Activated CD8-positive, alpha-beta memory T cell treated with anti-CD3 and anti-CD28 coated beads, Interleukin-2, amount 50 U/mL, for 4 hours (primary cell): ENCODE results near the gene NR1I3.

Experiments
- DNase-seq: peaks from one replicate; pipeline ENCODE4 v3.0.0-alpha.2; 2020

Gene NR1I3

GRCh38 chr1:161193561-161194235 lies 44.3 kb downstream of the NR1I3 start:
- DNase-seq, result no peak

DNA sequence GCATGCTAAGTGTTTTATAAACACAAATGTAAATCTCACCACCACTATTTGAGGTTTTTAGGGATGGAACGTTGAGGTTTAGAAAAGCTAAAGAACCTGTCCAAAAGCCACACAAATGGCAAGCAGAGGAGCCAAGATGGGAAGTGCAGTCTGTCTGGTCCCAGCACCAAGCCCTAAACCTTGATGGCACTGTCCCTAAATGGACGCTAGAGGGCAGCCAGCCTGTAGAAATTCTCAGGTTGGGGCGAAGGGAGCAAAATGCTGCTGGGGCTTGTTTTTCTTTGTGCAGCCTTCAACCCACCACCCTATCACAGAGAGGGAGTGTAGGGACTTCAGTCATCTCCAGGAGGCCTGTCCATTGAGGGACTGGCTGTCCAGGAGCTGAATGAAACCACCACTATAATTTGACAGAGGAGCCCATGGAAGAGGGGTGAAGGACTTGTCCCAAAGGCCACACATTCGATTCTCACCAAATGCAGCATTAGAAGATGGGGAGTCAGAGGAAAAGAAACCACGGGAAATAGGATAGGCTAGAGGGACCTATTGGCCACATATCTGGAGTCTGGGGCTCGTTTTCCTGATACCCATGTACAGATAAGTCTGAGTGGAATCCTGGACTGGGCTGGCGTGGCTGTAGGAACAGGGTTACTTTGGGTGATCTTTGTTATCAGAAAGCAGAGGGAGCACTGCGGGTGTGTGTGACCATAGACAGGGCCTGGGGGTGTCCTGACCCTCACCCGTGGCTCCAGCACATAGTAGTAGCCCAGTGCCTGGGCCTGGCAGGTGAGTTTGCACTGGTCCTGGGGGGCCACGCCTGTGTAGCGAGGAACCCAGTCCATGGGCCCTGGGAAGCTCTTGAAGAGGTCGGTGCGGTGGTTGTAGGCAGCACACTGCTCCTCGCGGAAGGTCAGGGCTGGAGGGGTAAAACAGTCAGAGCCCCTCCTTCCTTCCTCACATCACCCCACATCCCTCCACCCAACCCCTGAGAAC lies 45.2 kb downstream of the NR1I3 start:
- DNase-seq, result peak; percentile 61

GRCh38 chr1:161191971-161192370 lies 46.0 kb downstream of the NR1I3 start:
- no peak for DNase-seq

DNA sequence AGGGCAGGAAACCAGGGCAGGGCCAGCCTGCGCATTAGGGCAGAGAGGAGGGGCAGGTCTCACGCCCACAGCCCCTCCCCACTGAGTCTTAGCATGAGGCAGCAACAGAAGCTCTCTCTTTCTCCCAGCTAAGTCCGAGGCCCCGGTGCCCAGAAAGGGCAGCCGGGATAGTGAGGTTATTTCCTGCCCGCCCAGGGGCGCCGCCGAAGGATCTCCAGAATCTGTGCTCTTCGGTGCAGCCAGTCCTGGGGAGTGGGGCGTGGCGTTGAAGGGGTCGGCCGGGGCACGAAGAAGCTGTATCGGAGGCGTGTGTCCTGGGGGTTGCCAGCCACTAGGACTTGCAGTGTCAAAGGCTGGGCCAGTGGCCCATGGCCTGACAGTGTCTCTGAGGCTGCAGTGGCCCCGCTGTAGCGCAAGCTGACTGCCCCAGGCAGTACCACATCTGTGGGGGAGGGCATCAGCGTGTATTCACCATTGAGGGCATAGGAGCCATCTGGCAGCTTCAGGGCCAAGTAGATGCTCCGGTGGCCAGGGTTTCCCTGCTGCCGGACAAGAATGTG lies 47.0 kb downstream of the NR1I3 start:
- no peak for DNase-seq

GRCh38 chr1:161189036-161189435 lies 49.0 kb downstream of the NR1I3 start:
- no peak for DNase-seq

- no peak for DNase-seq
These were observed 49.6 kb downstream of the NR1I3 start for GRCh38 chr1:161188381-161188780.

DNA sequence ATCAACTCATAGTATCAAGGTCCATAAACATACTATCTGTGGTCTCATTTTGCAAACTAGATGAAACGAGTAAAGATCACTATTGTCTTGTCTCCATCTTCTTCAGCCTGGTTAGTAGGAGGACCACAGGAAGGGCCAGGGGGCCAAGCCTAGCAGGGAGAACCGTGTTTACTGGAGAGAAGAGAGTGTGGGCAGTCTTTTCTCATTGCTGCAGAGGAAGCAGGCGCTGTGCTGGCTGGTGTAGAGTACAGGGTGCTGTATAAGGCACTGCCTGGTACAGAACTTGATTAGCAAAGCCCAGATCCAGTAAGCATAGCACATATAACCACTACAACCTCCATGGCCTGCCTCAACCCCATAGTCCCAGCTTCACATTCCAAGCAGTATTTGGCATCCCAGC lies 50.7 kb downstream of the NR1I3 start:
- DNase-seq, result no peak

- no peak for DNase-seq
These were observed 52.2 kb downstream of the NR1I3 start for GRCh38 chr1:161185732-161186311.

GRCh38 chr1:161185282-161185682 lies 52.7 kb downstream of the NR1I3 start:
- DNase-seq, result peak; percentile 62

GRCh38 chr1:161182214-161182613 lies 55.8 kb downstream of the NR1I3 start:
- peak; percentile 55 for DNase-seq

DNA sequence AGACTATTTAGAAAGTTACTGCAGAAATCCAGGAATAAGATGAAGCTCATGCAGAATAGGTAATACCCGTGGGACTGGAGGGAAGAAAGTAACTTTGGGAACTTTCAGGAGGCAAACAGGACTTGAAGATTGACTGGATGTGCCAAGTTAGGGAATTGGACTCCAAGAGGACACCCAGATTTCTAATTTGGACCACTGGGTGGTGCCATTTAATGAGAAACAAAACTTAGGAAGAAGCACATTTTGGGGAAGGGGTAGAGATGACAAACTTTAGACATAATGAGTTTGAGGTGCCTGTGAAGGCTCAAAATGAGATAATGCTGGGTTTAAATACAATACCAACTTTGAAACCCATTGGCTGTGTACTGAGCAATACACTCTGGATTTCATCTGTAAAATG lies 57.4 kb downstream of the NR1I3 start:
- no peak for DNase-seq

GRCh38 chr1:161179698-161180097 lies 58.3 kb downstream of the NR1I3 start:
- no peak for DNase-seq
